K562 (cell line): ENCODE results near the gene UGT1A3. TPM values are rescaled to one million over a fixed set of nuclear protein-coding genes. Genes with fewer than 3 reads are reported as not detected.

Source experiments
- ATAC-seq: fragments of 200-7000 bp; cut with Tn5 transposase; 3 replicates; pipeline ENCODE4 v1.9.1; 2020; ENCODE audit warnings: moderate library complexity
- BruUV-seq: library from RNA; stranded (reverse); fragments of 400-500 nt; replicated peaks from 2 replicates; lab custom pipeline; 2021; lab: Mats Ljungman, UMichigan
- CTCF ChIA-PET: fragments of 300-600 bp; formaldehyde crosslinking; extraction: SDS; loops from one replicate; lab custom pipeline; 2021; ENCODE audit warnings: low intra/inter-chr PET ratio; lab: Yijun Ruan, JAX
- POLR2A ChIA-PET: fragments of 300-600, 350-650 bp; sonication (Branson Sonifier 250); formaldehyde crosslinking; extraction: SDS; loops from one replicate; lab custom pipeline; 2021; ENCODE audit warnings: antibody characterized with exemption, inconsistent platforms; lab: Yijun Ruan, JAX
- DNase-seq, 4 experiments: peaks; one replicate each; pipeline versions ENCODE4 v3.0.0 to v3.0.0-alpha.2; 2011 to 2018; ENCODE audit warnings: low spot score in 3 of 4, mixed read lengths in 3 of 4; ENCODE audit errors: extremely low read depth in 1 of 4
- FAIRE-seq: peaks from 2 replicates; lab custom pipeline; 2011; peaks lifted over from hg19 to GRCh38; lab: Jason Lieb, UNC
- H2AFZ ChIP-seq: 2 replicates; pipeline ENCODE4 v1.6.0; 2011; ENCODE audit warnings: low read depth, low read length, control low read depth, inconsistent platforms
- H3K27ac ChIP-seq: fragments of 200-600 bp; 3 replicates; pipeline ENCODE4 v1.8.0; 2011; ENCODE audit warnings: low read depth, mild to moderate bottlenecking, control low read depth, inconsistent platforms, low read length, moderate library complexity, mixed read lengths; ENCODE audit errors: extremely low read depth
- H3K27me3 ChIP-seq, 2 experiments: fragments of 300-600 bp in 1 of 2; 2 replicates in 1 of 2; 3 replicates in 1 of 2; pipeline versions ENCODE4 v1.6.0 to v1.8.0; 2011; ENCODE audit warnings: inconsistent platforms in 2 of 2, low read length in 2 of 2, mild to moderate bottlenecking in 1 of 2, mixed read lengths in 1 of 2, moderate library complexity in 1 of 2; ENCODE audit not compliant: control insufficient read depth in 2 of 2, insufficient read depth in 2 of 2
- H3K36me3 ChIP-seq: fragments of 300-600 bp; 3 replicates; pipeline ENCODE4 v1.8.0; 2011; ENCODE audit warnings: mild to moderate bottlenecking, low read length, inconsistent platforms; ENCODE audit not compliant: control insufficient read depth, insufficient read depth
- H3K4me1 ChIP-seq, 2 experiments: fragments of 200-600 bp in 1 of 2; replicated peaks in 1 of 2; 2 replicates in 1 of 2; 3 replicates in 1 of 2; pipeline versions ENCODE4 v1.5.1 to v1.8.0; 2011; ENCODE audit warnings: inconsistent platforms in 2 of 2, low read length in 2 of 2, mild to moderate bottlenecking in 1 of 2, mixed read lengths in 1 of 2, moderate library complexity in 1 of 2; ENCODE audit not compliant: control insufficient read depth in 2 of 2, insufficient read depth in 2 of 2
- H3K4me2 ChIP-seq: 2 replicates; pipeline ENCODE4 v1.6.1; 2011; ENCODE audit warnings: low read length, control low read depth, inconsistent platforms, mixed read lengths; ENCODE audit not compliant: insufficient read depth
- H3K4me3 ChIP-seq: fragments of 200-600 bp; sonication (generic), shearing (Covaris generic); 2 replicates; pipeline ENCODE4 v1.5.1; 2016; ENCODE audit warnings: control low read depth, inconsistent platforms
- H3K79me2 ChIP-seq: fragments of 200-600 bp; 3 replicates; pipeline ENCODE4 v1.8.0; 2011; ENCODE audit warnings: low read length, inconsistent platforms; ENCODE audit not compliant: control insufficient read depth, insufficient read depth
- H3K9ac ChIP-seq, 2 experiments: 2 replicates each; pipeline versions ENCODE4 v1.6.0 to v1.6.1; 2011; ENCODE audit warnings: low read depth in 2 of 2, low read length in 2 of 2, control low read depth in 1 of 2, inconsistent platforms in 1 of 2, mild to moderate bottlenecking in 1 of 2, mixed read lengths in 1 of 2; ENCODE audit not compliant: insufficient read depth in 1 of 2
- H3K9me1 ChIP-seq: one replicate; pipeline ENCODE4 v1.6.0; 2011; ENCODE audit warnings: inconsistent platforms, mild to moderate bottlenecking, low read length, moderate library complexity; ENCODE audit not compliant: control insufficient read depth, insufficient read depth
- H3K9me3 ChIP-seq: replicated peaks from 2 replicates; pipeline ENCODE4 v1.5.1; 2011; ENCODE audit warnings: low read depth, low read length, inconsistent platforms; ENCODE audit not compliant: control insufficient read depth, insufficient read depth
- H4K20me1 ChIP-seq: replicated peaks from 2 replicates; pipeline ENCODE4 v1.6.1; 2011; ENCODE audit warnings: low read length, inconsistent platforms, mixed read lengths; ENCODE audit not compliant: control insufficient read depth, insufficient read depth
- C11orf30 ChIP-seq: fragments of 450-650 bp; IDR thresholded peaks from 2 replicates; pipeline ENCODE4 v1.6.1; 2016; ENCODE audit warnings: low read depth, mild to moderate bottlenecking
- EWSR1 ChIP-seq: fragments of 450-650 bp; IDR thresholded peaks from 2 replicates; pipeline ENCODE4 v1.6.1; 2018; ENCODE audit warnings: borderline replicate concordance, mild to moderate bottlenecking, low read depth, moderate library complexity; ENCODE audit not compliant: partially characterized antibody
- MAFF ChIP-seq: IDR thresholded peaks from 2 replicates; pipeline ENCODE4 v1.6.1; 2012; ENCODE audit warnings: low read length, improper control_type of control experiment
- MAFG ChIP-seq: fragments of 450-650 bp; conservative IDR thresholded peaks from 2 replicates; pipeline ENCODE4 v1.6.1; 2016; ENCODE audit warnings: missing genetic modification characterization, missing compliant biosample characterization
- MAFK ChIP-seq: IDR thresholded peaks from 2 replicates; pipeline ENCODE4 v1.6.1; 2011; ENCODE audit warnings: low read length, improper control_type of control experiment
- MTA3 ChIP-seq: fragments of 450-650 bp; formaldehyde crosslinking; IDR thresholded peaks from 2 replicates; pipeline ENCODE4 v1.6.1; 2017; ENCODE audit warnings: mild to moderate bottlenecking, borderline replicate concordance
- SREBF2 ChIP-seq: sonication (generic); formaldehyde crosslinking; IDR thresholded peaks from 2 replicates; pipeline ENCODE4 v1.4.0; 2020; ENCODE audit warnings: mild to moderate bottlenecking, missing genetic modification reagents
- XRCC3 ChIP-seq: fragments of 450-650 bp; IDR thresholded peaks from 2 replicates; pipeline ENCODE4 v1.6.1; 2017; ENCODE audit warnings: mild to moderate bottlenecking, moderate library complexity
- ZEB2 ChIP-seq: fragments of 450-650 bp; IDR thresholded peaks from 2 replicates; pipeline ENCODE4 v1.6.1; 2016
- ZNF316 ChIP-seq: fragments of 450-650 bp; IDR thresholded peaks from 2 replicates; pipeline ENCODE4 v1.6.1; 2016
- WGBS: fragments of 100-300 bp; shearing (Covaris generic); methylation state at CpG from one replicate; pipeline ENCODE4 v1.1.6; 2016; ENCODE audit warnings: low coverage, mixed read lengths; ENCODE audit not compliant: insufficient coverage; ENCODE audit errors: missing lambda C conversion rate; 5-methylcytosine and 5-hydroxymethylcytosine counted together
- in situ Hi-C: fragments of 300-500 bp; cut with MboI; formaldehyde crosslinking; loops from 4 replicates; pipeline ENCODE4 v1.15.0; 2018; ENCODE audit warnings: inconsistent platforms, mixed read lengths
- intact Hi-C: fragments of 100-400 bp; cut with micrococcal nuclease; formaldehyde crosslinking; loops from 2 replicates; pipeline ENCODE4 v1.14.2; 2022
- polyA plus RNA-seq, 8 experiments: library from polyadenylated mRNA; depleted of rRNA in 4 of 8; stranded (reverse) in 5 of 8; unstranded in 3 of 8; fragments of >200 nt; fragmentation: Nextera tagmentation in 2 of 8; fragmentation: Illumina TruSeq in 1 of 8; extraction: Ambion mirVana in 2 of 8; extraction: Trizol in 1 of 8; gene quantifications; 2 replicates each; pipeline versions ENCODE4 v1.2.1 to v1.2.3, GENCODE V29; 2011 to 2014; ENCODE audit warnings: inconsistent platforms in 1 of 8, missing spikeins in 1 of 8
- total RNA-seq, 7 experiments: library from RNA; depleted of rRNA in 6 of 7; stranded (reverse); fragments of >200 nt in 6 of 7; fragmentation: Illumina TruSeq in 2 of 7; extraction: Trizol in 2 of 7; gene quantifications; 2 replicates each; pipeline versions ENCODE4 v1.2.1 to v1.2.3, GENCODE V29; 2011 to 2021; ENCODE audit warnings: low replicate concordance in 1 of 7

Gene UGT1A3
- total and polyA plus RNA-seq, 9 of the 15 experiments (the other 6 are each of a cell fraction or from before 2014, with no cell fraction given) = not detected

- DNase-seq (no peak), ATAC-seq (no peak), FAIRE-seq (no peak)
- no peaks in the 10 kb centered on the region for H3K9me3 ChIP-seq
- 0% methylated on average over 3 of the region's 4 CpGs for WGBS
- no peak overlapping the region for H3K4me3 ChIP-seq
- H2AFZ ChIP-seq = no peak overlapping the region
- TF ChIP-seq MAFG (tag) = peak; percentile 44
- TF ChIP-seq SREBF2 (CRISPR knock-in tag) = no peak
- TF ChIP-seq MAFK = peak; percentile 54; the same call in 1 of the 2 replicates
- peak; percentile 37; the same call in 1 of the 2 replicates for TF ChIP-seq C11orf30
- no peak for TF ChIP-seq ZEB2
- TF ChIP-seq ZNF316 = peak; percentile 56
- TF ChIP-seq MTA3 = no peak
- peak; percentile 57 for TF ChIP-seq MAFF
- no peak for TF ChIP-seq EWSR1
- no peak for TF ChIP-seq XRCC3
- CTCF ChIA-PET = no interaction called here
- no peaks in the 10 kb centered on the region for H3K4me1 ChIP-seq
- no TSS peak for BruUV-seq
- intact Hi-C loops (no loop called here), in situ Hi-C loops (no loop called here)
- no peaks in the 10 kb centered on the region for H4K20me1 ChIP-seq
- no peaks in the 10 kb centered on the region for H3K9me1 ChIP-seq
- peaks cover 0 to 10% of the 10 kb centered on the region in 2 experiments; a peak in 2 of 5 replicates for H3K27me3 ChIP-seq
- H3K79me2 ChIP-seq = no peaks in the 10 kb centered on the region
- no peak overlapping the region for H3K27ac ChIP-seq
- H3K9ac ChIP-seq = no peak overlapping the region
- H3K4me2 ChIP-seq = no peak overlapping the region
- no peaks in the 10 kb centered on the region for H3K36me3 ChIP-seq
- POLR2A ChIA-PET = interaction anchor here (1.0 kb wide), 1 partner anchor 10 kb away, joined by 3 read pairs; no protein-coding TSS in a partner anchor
Observed at GRCh38 chr2:233761040-233761769, 32.4 kb downstream of the UGT1A3 start.
